H9 (cell line): Measurements from ENCODE around the gene ARHGAP24. TPM values are rescaled to one million over a fixed set of nuclear protein-coding genes. Genes with fewer than 3 reads are reported as not detected.

Source experiments
- DNase-seq: peaks from one replicate; pipeline ENCODE4 v3.0.0-alpha.2; 2017
- H2AFZ ChIP-seq: one replicate; pipeline ENCODE4 v1.6.1; 2013; ENCODE audit warnings: mild to moderate bottlenecking, low read length, control low read depth, moderate library complexity
- H2AK5ac ChIP-seq: 2 replicates; pipeline ENCODE4 v1.6.1; 2013; ENCODE audit warnings: low read length, control low read depth, mixed read lengths; ENCODE audit not compliant: insufficient read length
- H2BK120ac ChIP-seq: one replicate; pipeline ENCODE4 v1.6.1; 2013; ENCODE audit warnings: low read depth, mild to moderate bottlenecking, low read length, control low read depth, inconsistent platforms; ENCODE audit not compliant: poor library complexity, severe bottlenecking
- H2BK12ac ChIP-seq: 2 replicates; pipeline ENCODE4 v1.6.1; 2013; ENCODE audit warnings: low read length, control low read depth, mixed read lengths, low read depth; ENCODE audit not compliant: insufficient read length
- H2BK15ac ChIP-seq: 2 replicates; pipeline ENCODE4 v1.6.1; 2013; ENCODE audit warnings: low read depth, low read length, control low read depth
- H2BK20ac ChIP-seq: one replicate; pipeline ENCODE4 v1.6.1; 2013; ENCODE audit warnings: low read depth, mild to moderate bottlenecking, low read length, control low read depth, inconsistent platforms; ENCODE audit not compliant: poor library complexity, severe bottlenecking
- H2BK5ac ChIP-seq: 2 replicates; pipeline ENCODE4 v1.6.1; 2013; ENCODE audit warnings: low read length, control low read depth, mixed read lengths; ENCODE audit not compliant: insufficient read length
- H3K14ac ChIP-seq: 2 replicates; pipeline ENCODE4 v1.6.1; 2013; ENCODE audit warnings: low read length, control low read depth; ENCODE audit not compliant: insufficient read depth
- H3K18ac ChIP-seq: 2 replicates; pipeline ENCODE4 v1.6.1; 2013; ENCODE audit warnings: low read depth, mild to moderate bottlenecking, mixed read lengths, low read length, control low read depth; ENCODE audit not compliant: insufficient read length
- H3K23ac ChIP-seq: 2 replicates; pipeline ENCODE4 v1.6.1; 2013; ENCODE audit warnings: low read length, control low read depth, mixed read lengths, low read depth; ENCODE audit not compliant: insufficient read length
- H3K23me2 ChIP-seq: 2 replicates; pipeline ENCODE4 v1.6.1; 2013; ENCODE audit warnings: low read depth, mild to moderate bottlenecking, mixed read lengths, low read length, control low read depth; ENCODE audit not compliant: insufficient read length, poor library complexity, severe bottlenecking
- H3K27ac ChIP-seq: 2 replicates; pipeline ENCODE4 v1.5.1; 2013; ENCODE audit warnings: low read length, control low read depth, mixed read lengths, low read depth; ENCODE audit not compliant: insufficient read length
- H3K27me3 ChIP-seq: 2 replicates; pipeline ENCODE4 v1.6.1; 2013; ENCODE audit warnings: low read length, control low read depth, inconsistent platforms; ENCODE audit not compliant: insufficient read depth
- H3K4ac ChIP-seq: 2 replicates; pipeline ENCODE4 v1.6.1; 2013; ENCODE audit warnings: low read depth, mild to moderate bottlenecking, control low read depth, inconsistent platforms, low read length, moderate library complexity
- H3K4me1 ChIP-seq: 2 replicates; pipeline ENCODE4 v1.6.1; 2013; ENCODE audit warnings: low read length, control low read depth, inconsistent platforms; ENCODE audit not compliant: insufficient read depth
- H3K4me2 ChIP-seq: 2 replicates; pipeline ENCODE4 v1.6.1; 2013; ENCODE audit warnings: low read length, control low read depth, mixed read lengths; ENCODE audit not compliant: insufficient read length, insufficient read depth
- H3K56ac ChIP-seq: 2 replicates; pipeline ENCODE4 v1.6.1; 2013; ENCODE audit warnings: low read depth, mild to moderate bottlenecking, mixed read lengths, low read length, control low read depth; ENCODE audit not compliant: insufficient read length
- H3K79me1 ChIP-seq: 2 replicates; pipeline ENCODE4 v1.6.1; 2013; ENCODE audit warnings: low read depth, mild to moderate bottlenecking, moderate library complexity, low read length, control low read depth, inconsistent platforms; ENCODE audit not compliant: insufficient read depth, poor library complexity, severe bottlenecking
- H3K79me2 ChIP-seq: 2 replicates; pipeline ENCODE4 v1.6.1; 2013; ENCODE audit warnings: low read length, control low read depth, inconsistent platforms; ENCODE audit not compliant: insufficient read depth
- H3K9ac ChIP-seq: 2 replicates; pipeline ENCODE4 v1.6.1; 2013; ENCODE audit warnings: low read length, control low read depth, mixed read lengths; ENCODE audit not compliant: insufficient read length; ENCODE audit errors: extremely low read depth
- H3K9me3 ChIP-seq: one replicate; pipeline ENCODE4 v1.6.1; 2013; ENCODE audit warnings: low read depth, low read length, inconsistent platforms; ENCODE audit not compliant: control insufficient read depth
- H3T11ph ChIP-seq: one replicate; pipeline ENCODE4 v1.6.1; 2013; ENCODE audit warnings: mild to moderate bottlenecking, low read length, control low read depth, inconsistent platforms
- H4K20me1 ChIP-seq: one replicate; pipeline ENCODE4 v1.6.1; 2013; ENCODE audit not compliant: control insufficient read depth, insufficient read length, insufficient read depth
- H4K5ac ChIP-seq: 2 replicates; pipeline ENCODE4 v1.6.1; 2013; ENCODE audit warnings: low read depth, mild to moderate bottlenecking, mixed read lengths, low read length, control low read depth; ENCODE audit not compliant: insufficient read length
- H4K8ac ChIP-seq: replicated peaks from 2 replicates; pipeline ENCODE4 v1.6.1; 2013; ENCODE audit warnings: low read length, control low read depth, mixed read lengths, low read depth; ENCODE audit not compliant: insufficient read length
- H4K91ac ChIP-seq: 2 replicates; pipeline ENCODE4 v1.6.1; 2013; ENCODE audit warnings: low read depth, mild to moderate bottlenecking, moderate library complexity, mixed read lengths, low read length, control low read depth; ENCODE audit not compliant: insufficient read length
- H3K27ac Mint-ChIP-seq, 3 experiments: 2 replicates in 2 of 3; 3 replicates in 1 of 3; pipeline ENCODE4 v1.8.0; 2020 to 2021; ENCODE audit warnings: mixed read lengths in 3 of 3, mild to moderate bottlenecking in 1 of 3, moderate library complexity in 1 of 3
- H3K27me3 Mint-ChIP-seq: 2 replicates; pipeline ENCODE4 v1.8.0; 2021; ENCODE audit warnings: low read depth, mild to moderate bottlenecking, moderate library complexity, mixed read lengths
- H3K36me3 Mint-ChIP-seq, 3 experiments: 2 replicates in 2 of 3; 3 replicates in 1 of 3; pipeline ENCODE4 v1.8.0; 2020 to 2021; ENCODE audit warnings: low read depth in 3 of 3, mixed read lengths in 3 of 3; ENCODE audit not compliant: insufficient read depth in 1 of 3
- H3K4me1 Mint-ChIP-seq, 2 experiments: 2 replicates each; pipeline ENCODE4 v1.8.0; 2020; ENCODE audit warnings: mixed read lengths in 2 of 2
- H3K4me3 Mint-ChIP-seq, 2 experiments: 2 replicates in 1 of 2; 3 replicates in 1 of 2; pipeline ENCODE4 v1.8.0; 2020 to 2021; ENCODE audit warnings: mild to moderate bottlenecking in 2 of 2, mixed read lengths in 2 of 2, moderate library complexity in 1 of 2
- H3K9me3 Mint-ChIP-seq, 2 experiments: 2 replicates in 1 of 2; 3 replicates in 1 of 2; pipeline ENCODE4 v1.8.0; 2020; ENCODE audit warnings: mild to moderate bottlenecking in 2 of 2, mixed read lengths in 2 of 2, moderate library complexity in 1 of 2
- CTCF ChIP-seq: fragments of 200-600 bp; sonication (generic); conservative IDR thresholded peaks from 3 replicates; pipeline ENCODE4 v1.8.0; 2021; ENCODE audit warnings: antibody characterized with exemption, mild to moderate bottlenecking
- WGBS: extraction: QIAGEN DNeasy Blood & Tissue Kit; methylation state at CpG from one replicate; pipeline ENCODE4 v1.1.7; 2013; ENCODE audit warnings: missing lambda C conversion rate, low lambda C conversion rate, mixed read lengths; ENCODE audit not compliant: insufficient read length; ENCODE audit errors: extremely low coverage; 5-methylcytosine and 5-hydroxymethylcytosine counted together
- total RNA-seq: library from RNA; stranded (reverse); gene quantifications from 2 replicates; pipeline ENCODE4 v1.2.1, GENCODE V29; 2021

The ARHGAP24 gene
- total RNA-seq, 1 experiment from 2014 or later = 0.37 TPM

DNA sequence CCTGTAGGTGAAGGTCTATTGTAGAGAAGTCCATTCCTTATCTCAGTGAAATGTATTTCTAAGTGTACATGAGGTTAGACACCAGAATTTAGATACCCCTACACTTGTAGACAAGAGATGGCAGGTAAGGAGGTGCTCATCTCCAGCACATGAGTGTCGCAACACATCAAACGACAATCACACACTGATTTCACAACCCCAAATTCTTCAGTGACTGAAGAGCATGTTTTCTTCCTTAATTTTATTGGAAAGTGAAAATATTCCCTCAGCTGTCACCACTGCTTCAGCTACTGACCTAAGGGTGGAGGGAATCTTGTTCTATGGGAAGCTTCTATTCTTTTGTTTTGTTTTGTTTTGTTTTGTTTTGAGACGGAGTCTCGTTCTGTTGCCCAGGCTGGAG, 280.3 kb downstream of the ARHGAP24 start:
- Histone ChIP-seq H3K4me2 (no peak overlapping the region), H3K79me2 (no peaks in the 10 kb centered on the region), H4K91ac (no peak overlapping the region), H2BK15ac (no peak overlapping the region), H3K79me1 (no peaks in the 10 kb centered on the region), H3K4ac (no peak overlapping the region), H3K23ac (no peak overlapping the region), H3K27ac (no peak overlapping the region), H3K56ac (no peak overlapping the region), H3K18ac (no peak overlapping the region), H2BK12ac (no peak overlapping the region), H2BK120ac (no peak overlapping the region), H3K4me1 (peaks cover 3% of the 10 kb centered on the region; the same call in 1 of the 2 replicates), H3K23me2 (no peaks in the 10 kb centered on the region), H2BK5ac (no peak overlapping the region), H3K14ac (no peak overlapping the region), H3T11ph (no peak overlapping the region), H3K27me3 (no peaks in the 10 kb centered on the region), H3K9me3 (no peaks in the 10 kb centered on the region), H3K9ac (no peak overlapping the region), H4K8ac (no peak overlapping the region), H2AFZ (no peak overlapping the region), H4K5ac (no peak overlapping the region), H2AK5ac (no peak overlapping the region), H4K20me1 (no peaks in the 10 kb centered on the region), H2BK20ac (no peak overlapping the region)
- H3K4me1 Mint-ChIP-seq = peaks cover 6 to 8% of the 10 kb centered on the region in 2 experiments
- WGBS = no CpG with 5 or more reads among the region's 4 CpGs
- no peak for TF ChIP-seq CTCF
- no peak overlapping the region for H3K4me3 Mint-ChIP-seq
- no peak for DNase-seq
- no peaks in the 10 kb centered on the region for H3K9me3 Mint-ChIP-seq
- no peaks in the 10 kb centered on the region; a peak in 1 of 7 replicates for H3K36me3 Mint-ChIP-seq
- no peaks in the 10 kb centered on the region for H3K27me3 Mint-ChIP-seq
- H3K27ac Mint-ChIP-seq = no peak overlapping the region
